Mucosa of descending colon (tissue), 3 donors: ENCODE measurements around the gene PPFIA4. TPM values are rescaled to one million over a fixed set of nuclear protein-coding genes. Genes with fewer than 3 reads are reported as not detected.

Experiments
- ATAC-seq: fragments of 200-7000 bp; cut with Tn5 transposase; one replicate; pipeline ENCODE4 v1.9.1; 2020; ENCODE audit warnings: mild to moderate bottlenecking, moderate library complexity
- DNase-seq, 3 donors: peaks; one replicate each; pipeline ENCODE4 v3.0.0-alpha.2; 2020
- H3K36me3 ChIP-seq: fragments of 200-600 bp; one replicate; pipeline ENCODE4 v1.8.0; 2021; ENCODE audit warnings: low read depth, mild to moderate bottlenecking
- H3K4me1 ChIP-seq: fragments of 200-600 bp; one replicate; pipeline ENCODE4 v1.8.0; 2021; ENCODE audit warnings: low read depth, mild to moderate bottlenecking
- H3K4me3 ChIP-seq: fragments of 200-600 bp; one replicate; pipeline ENCODE4 v1.8.0; 2021; ENCODE audit warnings: mild to moderate bottlenecking
- H3K9me3 ChIP-seq: fragments of 200-600 bp; one replicate; pipeline ENCODE4 v1.8.0; 2021; ENCODE audit warnings: mild to moderate bottlenecking
- intact Hi-C, 2 donors: fragments of 100-400 bp; cut with DNase I in 1 of 2; cut with micrococcal nuclease in 1 of 2; formaldehyde crosslinking; loops; one replicate each; pipeline versions ENCODE4 v1.11.0 to v1.11.1; 2022; cut with DNase I, micrococcal nuclease
- total RNA-seq, 3 donors: library from RNA; stranded (reverse); fragmentation: NEBNext Ultra II Directional in 2 of 3; extraction: Animal tissue kit (Norgen Biotek cat#: 25700) in 2 of 3; gene quantifications; one replicate each; pipeline versions ENCODE4 v1.2.1 to v1.2.4, GENCODE V29; 2021 to 2023
- TF ChIP-seq, protein P1 (sequence below): fragments of 200-600 bp; IDR thresholded peaks from one replicate; pipeline ENCODE4 v1.8.0; 2022; ENCODE audit warnings: antibody characterized with exemption, mild to moderate bottlenecking
- donor health status: DM: no; HTN: no; CAD: no; lungs with moderate emphysema.
- donor health status: DM: no; HTN: no; CAD: no.
- donor health status: DM: no; HTN: yes; CAD: no.

Gene PPFIA4
- total RNA-seq, 3 donors from 2014 or later = 0.43 to 4.0 (median 0.60) TPM

DNA sequence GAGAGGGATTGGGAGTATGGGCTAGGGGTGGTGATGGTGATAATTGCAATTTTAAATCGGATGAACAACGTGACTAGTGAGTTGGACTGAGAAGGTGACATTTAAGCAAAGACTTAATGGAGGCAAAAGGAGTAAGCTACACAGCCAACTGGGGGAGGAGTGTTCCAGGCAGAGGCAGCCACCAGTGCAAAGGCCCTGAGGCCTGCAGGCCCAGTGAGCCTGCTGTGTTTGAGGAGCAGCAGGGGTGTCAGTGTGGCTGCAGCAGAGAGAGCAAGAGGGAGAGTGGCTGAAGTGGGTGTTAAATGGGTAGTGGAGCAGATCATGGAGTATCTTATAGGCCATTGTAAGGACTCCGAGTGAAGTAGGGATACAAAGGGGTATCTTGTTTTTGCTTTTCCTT is 40.7 kb downstream of the PPFIA4 start:
- H3K36me3 ChIP-seq = no peaks in the 10 kb centered on the region
- ATAC-seq (no peak), DNase-seq (no peak)
- no peak overlapping the region for H3K4me3 ChIP-seq
- H3K4me1 ChIP-seq = no peaks in the 10 kb centered on the region
- H3K9me3 ChIP-seq = no peaks in the 10 kb centered on the region
- TF ChIP-seq, protein P1, sequence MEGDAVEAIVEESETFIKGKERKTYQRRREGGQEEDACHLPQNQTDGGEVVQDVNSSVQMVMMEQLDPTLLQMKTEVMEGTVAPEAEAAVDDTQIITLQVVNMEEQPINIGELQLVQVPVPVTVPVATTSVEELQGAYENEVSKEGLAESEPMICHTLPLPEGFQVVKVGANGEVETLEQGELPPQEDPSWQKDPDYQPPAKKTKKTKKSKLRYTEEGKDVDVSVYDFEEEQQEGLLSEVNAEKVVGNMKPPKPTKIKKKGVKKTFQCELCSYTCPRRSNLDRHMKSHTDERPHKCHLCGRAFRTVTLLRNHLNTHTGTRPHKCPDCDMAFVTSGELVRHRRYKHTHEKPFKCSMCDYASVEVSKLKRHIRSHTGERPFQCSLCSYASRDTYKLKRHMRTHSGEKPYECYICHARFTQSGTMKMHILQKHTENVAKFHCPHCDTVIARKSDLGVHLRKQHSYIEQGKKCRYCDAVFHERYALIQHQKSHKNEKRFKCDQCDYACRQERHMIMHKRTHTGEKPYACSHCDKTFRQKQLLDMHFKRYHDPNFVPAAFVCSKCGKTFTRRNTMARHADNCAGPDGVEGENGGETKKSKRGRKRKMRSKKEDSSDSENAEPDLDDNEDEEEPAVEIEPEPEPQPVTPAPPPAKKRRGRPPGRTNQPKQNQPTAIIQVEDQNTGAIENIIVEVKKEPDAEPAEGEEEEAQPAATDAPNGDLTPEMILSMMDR = no peak
- intact Hi-C loops = no loop called here

DNA sequence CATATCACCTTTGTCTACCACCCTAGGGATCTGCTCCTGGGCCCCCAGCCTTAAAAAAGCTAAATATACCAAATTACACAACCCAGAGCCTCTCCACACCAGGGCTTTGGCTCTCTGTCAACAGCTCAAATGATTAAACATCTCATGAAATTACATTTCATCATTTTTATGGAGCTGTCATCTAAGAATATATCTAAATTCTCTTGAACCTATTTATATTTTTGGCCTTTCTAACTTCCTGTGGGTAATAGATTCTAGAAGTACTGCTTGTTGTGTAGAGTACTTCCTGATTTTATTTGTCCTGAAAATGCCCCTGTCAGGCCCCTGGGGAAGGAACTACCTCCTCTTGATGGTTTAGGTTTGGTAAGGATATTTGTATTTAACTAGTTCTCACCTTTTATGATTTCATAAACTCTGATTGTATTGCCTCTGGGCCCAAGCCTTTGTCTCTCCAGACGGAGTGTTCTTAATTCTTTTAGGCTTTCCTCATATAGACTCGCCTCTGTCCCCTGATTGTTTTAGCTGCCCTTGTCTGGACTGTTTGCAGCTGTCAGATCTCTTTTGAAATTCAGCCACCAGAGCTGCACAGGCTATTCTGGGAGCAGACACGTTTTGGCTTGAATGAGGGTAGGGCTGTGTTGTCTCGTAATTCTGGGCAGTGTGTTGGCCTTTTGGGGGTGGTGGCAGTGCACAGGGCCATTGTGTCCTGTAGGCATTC is 42.9 kb downstream of the PPFIA4 start:
- peak; percentile 16 for ATAC-seq
- no peak for DNase-seq

DNA sequence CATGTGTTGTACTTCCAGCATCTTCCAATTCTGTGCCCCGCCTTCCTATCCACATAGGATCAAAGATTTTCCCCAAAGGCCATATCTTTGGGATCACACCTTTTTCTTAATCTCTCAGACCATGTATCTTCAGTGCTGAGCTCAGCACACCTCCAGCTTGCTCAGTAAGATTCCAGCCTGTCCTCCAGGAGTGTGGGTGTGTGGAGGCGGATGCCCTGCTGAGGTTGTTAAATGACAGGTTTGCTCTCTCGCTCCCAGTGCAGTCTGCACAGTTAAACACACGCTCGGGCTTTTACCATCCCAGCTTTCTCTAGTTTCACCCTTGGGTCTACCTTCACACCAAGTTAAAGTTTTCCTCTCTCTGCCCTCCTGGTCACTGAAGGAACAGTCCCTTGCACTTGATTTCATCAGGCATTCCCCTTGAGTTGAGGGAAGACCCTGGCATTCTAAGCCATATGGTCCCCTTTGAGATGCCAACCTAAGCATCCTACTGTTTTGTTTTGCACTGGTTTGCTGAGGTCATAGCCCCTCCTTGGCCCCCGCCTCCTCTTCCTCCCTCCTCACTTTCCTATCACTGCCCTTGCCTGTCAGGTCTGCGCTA is 45.8 kb downstream of the PPFIA4 start:
- H3K36me3 ChIP-seq = no peaks in the 10 kb centered on the region
- H3K4me3 ChIP-seq = no peak overlapping the region
- DNase-seq = no peak
- ATAC-seq = no peak
- intact Hi-C loops = no loop called here
- TF ChIP-seq, protein P1 = no peak
- H3K4me1 ChIP-seq = no peaks in the 10 kb centered on the region
- no peaks in the 10 kb centered on the region for H3K9me3 ChIP-seq

More for the DNA sequence above, 42.9 kb downstream of the PPFIA4 start:
- no peaks in the 10 kb centered on the region for H3K4me1 ChIP-seq
- TF ChIP-seq, protein P1 = no peak
- no peaks in the 10 kb centered on the region for H3K36me3 ChIP-seq
- no peaks in the 10 kb centered on the region for H3K9me3 ChIP-seq
- H3K4me3 ChIP-seq = no peak overlapping the region
- intact Hi-C loops = no loop called here

DNA sequence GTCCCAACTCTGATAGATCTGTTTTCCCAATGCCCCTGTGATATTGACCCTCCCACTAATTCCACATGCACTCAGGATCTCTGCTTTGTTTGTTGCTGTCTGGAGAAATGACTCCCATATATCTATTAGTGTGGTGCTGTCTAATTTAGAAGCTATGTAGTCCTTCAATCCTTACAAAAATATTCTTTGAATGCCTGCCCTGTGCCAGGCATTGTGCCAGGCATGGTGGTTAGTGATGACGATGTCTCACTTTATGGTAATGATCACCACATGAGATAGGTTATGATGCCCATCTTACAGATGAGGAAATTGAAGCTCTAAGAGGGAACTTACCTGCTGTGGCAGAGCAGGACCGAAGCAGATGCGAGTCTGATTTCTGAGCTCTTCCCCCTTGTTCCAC is 46.6 kb downstream of the PPFIA4 start:
- no peak for ATAC-seq
- Histone ChIP-seq H3K36me3 (no peaks in the 10 kb centered on the region), H3K4me1 (no peaks in the 10 kb centered on the region), H3K9me3 (no peaks in the 10 kb centered on the region), H3K4me3 (no peak overlapping the region)
- DNase-seq = no peak
- intact Hi-C loops = no loop called here
- TF ChIP-seq, protein P1 = no peak

DNA sequence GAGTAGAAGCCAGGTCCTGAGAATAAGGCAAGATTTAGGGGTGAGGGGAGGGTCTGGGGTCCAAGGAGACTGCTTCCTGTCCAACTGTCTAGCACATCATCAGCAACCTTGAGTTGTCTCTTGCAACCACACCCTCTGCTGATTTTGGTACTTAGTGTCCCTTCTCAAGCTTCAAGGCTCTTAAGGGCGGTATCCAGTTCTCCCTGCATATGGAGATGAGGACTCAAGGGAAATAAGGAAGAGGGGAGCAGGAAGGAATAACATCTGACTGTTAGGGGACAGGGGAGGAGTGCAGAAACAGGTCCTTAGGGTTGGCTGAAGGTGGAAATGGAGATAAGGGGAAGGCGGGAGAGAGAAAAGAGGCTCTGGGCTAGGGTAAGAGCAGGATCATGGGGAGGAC is 47.2 kb downstream of the PPFIA4 start:
- TF ChIP-seq, protein P1 = no peak
- no peak for DNase-seq

More for the DNA sequence above, 47.2 kb downstream of the PPFIA4 start:
- Histone ChIP-seq H3K4me3 (no peak overlapping the region), H3K4me1 (no peaks in the 10 kb centered on the region), H3K9me3 (no peaks in the 10 kb centered on the region), H3K36me3 (no peaks in the 10 kb centered on the region)
- ATAC-seq = no peak
- intact Hi-C loops = no loop called here
